Upper lobe of left lung (tissue), 6 donors: ENCODE measurements around the gene GALK2. TPM values are rescaled to one million over a fixed set of nuclear protein-coding genes. Genes with fewer than 3 reads are reported as not detected.
"Not testable (repeated sequence)": the region's sequence is repeated elsewhere in the genome, so short reads cannot be mapped to it uniquely, and the experiment has no call there.

Source experiments
- ATAC-seq, 2 donors: fragments of 200-7000 bp; cut with Tn5 transposase; one replicate each; pipeline ENCODE4 v1.9.1; 2022; ENCODE audit warnings: mild to moderate bottlenecking in 2 of 2, moderate library complexity in 2 of 2; ENCODE audit not compliant: low FRiP score in 2 of 2
- DNase-seq, 2 donors: peaks; one replicate each; pipeline ENCODE4 v3.0.0-alpha.2; 2019 to 2020
- H3K27ac ChIP-seq, 4 donors: fragments of 200-600 bp; sonication (generic); one replicate each; pipeline ENCODE4 v1.5.1; 2016 to 2019
- H3K27me3 ChIP-seq, 4 donors: fragments of 200-600 bp; sonication (generic); one replicate each; pipeline ENCODE4 v1.5.1; 2017 to 2019
- H3K36me3 ChIP-seq, 4 donors: fragments of 200-600 bp; sonication (generic); one replicate each; pipeline ENCODE4 v1.5.1; 2016 to 2019
- H3K4me1 ChIP-seq, 4 donors: fragments of 200-600 bp; sonication (generic); one replicate each; pipeline ENCODE4 v1.5.1; 2018 to 2019
- H3K4me3 ChIP-seq, 4 donors: fragments of 200-600 bp; sonication (generic); one replicate each; pipeline ENCODE4 v1.5.1; 2017 to 2019; ENCODE audit warnings: mild to moderate bottlenecking in 2 of 4, moderate library complexity in 1 of 4
- H3K9me3 ChIP-seq, 4 donors: fragments of 200-600 bp; sonication (generic); one replicate each; pipeline ENCODE4 v1.5.1; 2018 to 2019
- CTCF ChIP-seq, 6 experiments: fragments of 450-650 bp in 4 of 6; fragments of 200-600 bp in 2 of 6; sonication (generic) in 2 of 6; IDR thresholded peaks; one replicate each; pipeline ENCODE4 v1.5.1; 2016 to 2019; ENCODE audit warnings: antibody characterized with exemption in 6 of 6
- EP300 ChIP-seq, 4 donors: sonication (generic); formaldehyde crosslinking; IDR thresholded peaks; one replicate each; pipeline ENCODE4 v1.5.1; 2017; ENCODE audit warnings: antibody characterized with exemption in 4 of 4, control low read depth in 2 of 4
- POLR2A ChIP-seq, 4 donors: fragments of 450-650 bp; IDR thresholded peaks; one replicate each; pipeline ENCODE4 v1.5.1; 2016 to 2017; ENCODE audit warnings: antibody characterized with exemption in 4 of 4, mild to moderate bottlenecking in 2 of 4
- POLR2AphosphoS5 ChIP-seq, 2 donors: sonication (generic); formaldehyde crosslinking; IDR thresholded peaks; one replicate each; pipeline ENCODE4 v1.5.1; 2017; ENCODE audit warnings: antibody characterized with exemption in 2 of 2
- WGBS, 2 donors: methylation state at CpG; one replicate each; pipeline ENCODE4 v1.1.5; 2017 to 2018; 5-methylcytosine and 5-hydroxymethylcytosine counted together
- total RNA-seq, 6 donors: library from RNA; depleted of rRNA in 4 of 6; stranded (reverse); fragments of >200 nt in 4 of 6; gene quantifications; one replicate each; pipeline versions ENCODE4 v1.1.0 to v1.2.1, GENCODE V29; 2016 to 2021
- donor health status: DM: no; HTN: no; CAD: no; lungs with moderate emphysema.
- donor health status: DM: no; HTN: yes; CAD: no; lungs with severe emphysema.

GALK2 gene
- total RNA-seq, 6 donors from 2014 or later = 14.2 to 63.9 (median 40.7) TPM

- WGBS, 2 donors = 77 to 85% methylated on average over 6 of the region's 6 CpGs
- Histone ChIP-seq H3K9me3 (no peaks in the 10 kb centered on the region), H3K4me1 (no peaks in the 10 kb centered on the region), H3K4me3 (no peak overlapping the region), H3K36me3 (peaks cover 0 to 3% (median 0%) of the 10 kb centered on the region in 4 donors), H3K27me3 (no peaks in the 10 kb centered on the region), H3K27ac (no peak overlapping the region)
- TF ChIP-seq POLR2A (IDR thresholded peaks at IDR 0.05) (no peak), EP300 (IDR thresholded peaks at IDR 0.05) (no peak), POLR2AphosphoS5 (IDR thresholded peaks at IDR 0.05) (no peak), CTCF (IDR thresholded peaks at IDR 0.05) (no peak)
- DNase-seq (no peak), ATAC-seq (no peak)
Observed at GRCh38 chr15:49255966-49256759, 86.1 kb downstream of the GALK2 start.

DNA sequence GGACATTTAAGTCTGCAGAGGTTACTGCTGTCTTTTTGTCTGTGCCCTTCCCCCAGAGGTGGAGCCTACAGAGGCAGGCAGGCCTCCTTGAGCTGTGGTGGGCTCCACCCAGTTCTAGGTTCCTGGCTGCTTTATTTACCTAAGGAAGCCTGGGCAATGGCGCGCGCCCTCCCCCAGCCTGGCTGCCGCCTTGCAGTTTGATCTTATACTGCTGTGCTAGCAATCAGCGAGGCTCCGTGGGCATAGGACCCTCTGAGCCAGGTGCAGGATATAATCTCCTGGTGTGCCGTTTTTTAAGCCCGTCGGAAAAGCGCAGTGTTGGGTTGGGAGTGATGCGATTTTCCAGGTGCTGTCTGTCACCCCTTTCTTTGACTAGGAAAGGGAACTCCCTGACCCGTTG, 95.1 kb downstream of the GALK2 start:
- not testable (repeated sequence) for H3K4me3 ChIP-seq, H3K27ac ChIP-seq, H3K9me3 ChIP-seq, H3K27me3 ChIP-seq, ATAC-seq, H3K36me3 ChIP-seq, H3K4me1 ChIP-seq
- WGBS, 2 donors = 94 to 96% methylated on average over 10 to 12 of the region's 12 CpGs
- peak in 1 of 2 donors; percentile 50 for DNase-seq

DNA sequence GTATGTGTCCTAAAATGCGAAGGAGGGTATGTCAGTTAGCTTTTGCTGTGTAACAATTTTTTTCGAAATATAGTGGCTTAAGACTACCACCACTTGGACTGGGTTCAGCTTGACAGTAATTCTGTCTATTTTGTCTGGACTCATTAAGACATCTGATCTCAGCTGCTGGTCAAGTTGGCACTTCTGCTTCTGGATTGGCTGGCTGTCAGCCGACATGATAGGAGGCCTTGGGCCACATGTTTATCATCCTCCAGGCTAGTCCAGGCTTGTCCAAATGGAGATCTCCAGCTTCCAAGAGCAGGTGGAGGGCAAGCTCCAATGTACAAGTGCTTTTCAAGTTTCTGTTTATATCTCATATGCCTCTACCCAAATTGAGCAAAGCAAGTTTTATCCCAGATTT, 95.9 kb downstream of the GALK2 start:
- H3K27ac ChIP-seq = no peak overlapping the region
- ATAC-seq = no peak
- H3K4me1 ChIP-seq = no peaks in the 10 kb centered on the region
- no peak for DNase-seq
- H3K27me3 ChIP-seq = no peaks in the 10 kb centered on the region
- 93 to 97% methylated on average over 3 of the region's 3 CpGs for WGBS, 2 donors
- H3K9me3 ChIP-seq = no peaks in the 10 kb centered on the region
- no peaks in the 10 kb centered on the region for H3K36me3 ChIP-seq
- TF ChIP-seq EP300 (IDR thresholded peaks at IDR 0.05) = no peak
- TF ChIP-seq POLR2A (IDR thresholded peaks at IDR 0.05) = no peak
- TF ChIP-seq POLR2AphosphoS5 (IDR thresholded peaks at IDR 0.05) = no peak
- no peak for TF ChIP-seq CTCF (IDR thresholded peaks at IDR 0.05)
- no peak overlapping the region for H3K4me3 ChIP-seq

- no peaks in the 10 kb centered on the region for H3K27me3 ChIP-seq
- no peaks in the 10 kb centered on the region for H3K9me3 ChIP-seq
- 74 to 88% methylated on average over 8 of the region's 8 CpGs for WGBS, 2 donors
- H3K4me3 ChIP-seq = no peak overlapping the region
- peak in 1 of 2 donors; percentile 74 for ATAC-seq
- TF ChIP-seq CTCF (IDR thresholded peaks at IDR 0.05) = no peak
- no peak for TF ChIP-seq EP300 (IDR thresholded peaks at IDR 0.05)
- TF ChIP-seq POLR2AphosphoS5 (IDR thresholded peaks at IDR 0.05) = no peak
- no peak for TF ChIP-seq POLR2A (IDR thresholded peaks at IDR 0.05)
- H3K27ac ChIP-seq = no peak overlapping the region
- no peaks in the 10 kb centered on the region for H3K4me1 ChIP-seq
- DNase-seq = no peak
- H3K36me3 ChIP-seq = peaks cover 0 to 2% (median 0%) of the 10 kb centered on the region in 4 donors
Observed at GRCh38 chr15:49270541-49271421, 100.7 kb downstream of the GALK2 start.

GRCh38 chr15:49273734-49274318, 103.8 kb downstream of the GALK2 start:
- H3K27ac ChIP-seq = no peak overlapping the region
- H3K36me3 ChIP-seq = peaks cover 0 to 2% (median 0%) of the 10 kb centered on the region in 4 donors
- H3K27me3 ChIP-seq = no peaks in the 10 kb centered on the region
- H3K4me3 ChIP-seq = no peak overlapping the region
- DNase-seq = no peak
- WGBS, 2 donors = 56 to 72% methylated on average over 2 of the region's 2 CpGs
- no peaks in the 10 kb centered on the region for H3K9me3 ChIP-seq
- H3K4me1 ChIP-seq = no peaks in the 10 kb centered on the region
- TF ChIP-seq POLR2AphosphoS5 (IDR thresholded peaks at IDR 0.05) (no peak), POLR2A (IDR thresholded peaks at IDR 0.05) (no peak), EP300 (IDR thresholded peaks at IDR 0.05) (no peak), CTCF (IDR thresholded peaks at IDR 0.05) (no peak)
- ATAC-seq = no peak
